ENCODE results near the gene TCF7L1. TPM values are rescaled to one million over a fixed set of nuclear protein-coding genes. Genes with fewer than 3 reads are reported as not detected.

Gene TCF7L1
- total and polyA plus RNA-seq, 2 of the 13 experiments (the other 11 are each of a cell fraction or from before 2014, with no cell fraction given) = 0.04 to 0.15 TPM

DNA sequence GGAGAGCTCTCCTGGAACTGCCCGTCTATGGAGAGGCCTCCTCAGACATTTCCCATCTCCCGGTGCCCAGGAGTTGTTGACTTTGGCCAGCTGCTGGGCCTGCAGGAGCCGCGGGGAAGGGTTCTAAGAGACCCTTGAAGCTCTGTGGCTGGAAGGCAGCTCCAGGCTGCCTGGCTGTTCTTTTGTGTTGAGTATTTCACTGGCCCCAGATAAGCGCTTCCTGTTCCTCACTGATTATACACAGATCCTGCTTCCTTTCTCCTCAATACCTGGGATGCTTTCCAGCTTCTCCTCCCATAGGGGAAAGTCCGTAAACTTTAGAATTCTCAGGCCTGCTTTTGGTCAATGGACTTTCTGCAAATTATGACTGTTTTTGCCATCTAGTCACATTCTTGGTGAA is 136.8 kb downstream of the TCF7L1 start:
- Histone ChIP-seq H3K9ac (ENCODE audit: insufficient read depth, low read depth, low read length) (no peak overlapping the region), H3K4me2 (ENCODE audit: low read depth, low read length) (peak overlapping the region; percentile 57), H4K20me1 (ENCODE audit: insufficient read depth, low read length) (no peaks in the 10 kb centered on the region; the same call in 1 of the 2 replicates), H3K79me2 (ENCODE audit: insufficient read depth, low read length) (no peaks in the 10 kb centered on the region), H3K27ac (ENCODE audit: extremely low read length, insufficient read depth, low read length) (no peak overlapping the region), H3K27me3 (ENCODE audit: control insufficient read depth in 1 of 2, insufficient read depth in 2 of 2, low read length in 2 of 2) (peaks cover 2 to 29% of the 10 kb centered on the region in 2 experiments; a peak in 4 of 5 replicates), H3K9me3 (ENCODE audit: low read length) (no peaks in the 10 kb centered on the region), H3K4me1 (ENCODE audit: insufficient read depth, low read length) (peaks cover 36% of the 10 kb centered on the region), H3K36me3 (replicated peaks in 1 of 2; ENCODE audit: control insufficient read depth in 1 of 2, insufficient read depth in 2 of 2, low read length in 2 of 2) (no peaks in the 10 kb centered on the region), H2AFZ (ENCODE audit: low read length) (no peak overlapping the region), H3K4me3 (replicated peaks in 1 of 3; ENCODE audit: insufficient read depth in 1 of 3, low read depth in 2 of 3, low read length in 3 of 3) (0 out of 6 replicates have a peak overlapping the region, but pooled peaks of 1 of the 3 experiments have one; percentile 23)
- in situ Hi-C loops (cut with HindIII; ENCODE audit: extremely low pct_ligation_motif_present, low pct_unique_long_range_greater_than_20kb) (no loop called here), intact Hi-C loops (cut with micrococcal nuclease; ENCODE audit: unreplicated experiment) (no loop called here)
- ATAC-seq = peak; percentile 54
- ChIA-PET POLR2A (no interaction called here), CTCF (ENCODE audit: low intra/inter-chr PET ratio, low total read pairs) (no interaction called here)
- 0% methylated on average over 6 of the region's 6 CpGs for WGBS (ENCODE audit: low lambda C conversion rate)
- peak; percentile 64 for DNase-seq (ENCODE audit: low spot score)
- peak; percentile 75 for FAIRE-seq
- BruUV-seq (replicated peaks) = no TSS peak
- TF ChIP-seq ZNF512B (CRISPR knock-in tag; IDR thresholded peaks at IDR 0.05; ENCODE audit: borderline replicate concordance) (no peak), HNF4G (IDR thresholded peaks at IDR 0.05; ENCODE audit: borderline replicate concordance, low read depth, low read length) (peak; percentile 38; the same call in 1 of the 2 replicates), HNF4G (CRISPR knock-in tag; IDR thresholded peaks at IDR 0.05; ENCODE audit: borderline replicate concordance, low read depth) (no peak), FOXP4 (CRISPR knock-in tag; IDR thresholded peaks at IDR 0.05) (peak; percentile 57; the same call in 1 of the 2 replicates), SP5 (CRISPR knock-in tag; IDR thresholded peaks at IDR 0.05; ENCODE audit: borderline replicate concordance, low read depth) (peak; percentile 82; the same call in 1 of the 2 replicates), ZNF75D (CRISPR knock-in tag; IDR thresholded peaks at IDR 0.05; ENCODE audit: borderline replicate concordance) (no peak), RXRB (CRISPR knock-in tag; IDR thresholded peaks at IDR 0.05; ENCODE audit: borderline replicate concordance) (peak; percentile 19; the same call in 1 of the 2 replicates), GABPA (IDR thresholded peaks at IDR 0.05; ENCODE audit: low read depth, low read length) (no peak), GABPA (CRISPR knock-in tag; IDR thresholded peaks at IDR 0.05; ENCODE audit: low read depth) (0 out of 2 replicates have a peak, but pooled peaks have one; percentile 24), ZEB1 (IDR thresholded peaks at IDR 0.05; ENCODE audit: insufficient replicate concordance, low read depth) (peak; percentile 45), ELF1 (CRISPR knock-in tag; IDR thresholded peaks at IDR 0.05) (0 out of 2 replicates have a peak, but pooled peaks have one; percentile 14), GFI1 (CRISPR knock-in tag; IDR thresholded peaks at IDR 0.05; ENCODE audit: borderline replicate concordance) (no peak), ETV5 (CRISPR knock-in tag; IDR thresholded peaks at IDR 0.05; ENCODE audit: borderline replicate concordance) (peak; percentile 73; the same call in 1 of the 2 replicates), ELF3 (CRISPR knock-in tag; IDR thresholded peaks at IDR 0.05) (peak; percentile 22; the same call in 1 of the 2 replicates), ZNF446 (CRISPR knock-in tag; IDR thresholded peaks at IDR 0.05) (no peak), HNF4A (CRISPR knock-in tag; IDR thresholded peaks at IDR 0.05) (peak; percentile 62; the same call in 1 of the 2 replicates), FOXA1 (IDR thresholded peaks at IDR 0.05) (no peak), FOXA1 (CRISPR knock-in tag; IDR thresholded peaks at IDR 0.05) (peak; percentile 21; the same call in 1 of the 2 replicates), HDAC1 (CRISPR knock-in tag; IDR thresholded peaks at IDR 0.05) (0 out of 2 replicates have a peak, but pooled peaks have one; percentile 24)
- TF ChIP-seq, protein P1, sequence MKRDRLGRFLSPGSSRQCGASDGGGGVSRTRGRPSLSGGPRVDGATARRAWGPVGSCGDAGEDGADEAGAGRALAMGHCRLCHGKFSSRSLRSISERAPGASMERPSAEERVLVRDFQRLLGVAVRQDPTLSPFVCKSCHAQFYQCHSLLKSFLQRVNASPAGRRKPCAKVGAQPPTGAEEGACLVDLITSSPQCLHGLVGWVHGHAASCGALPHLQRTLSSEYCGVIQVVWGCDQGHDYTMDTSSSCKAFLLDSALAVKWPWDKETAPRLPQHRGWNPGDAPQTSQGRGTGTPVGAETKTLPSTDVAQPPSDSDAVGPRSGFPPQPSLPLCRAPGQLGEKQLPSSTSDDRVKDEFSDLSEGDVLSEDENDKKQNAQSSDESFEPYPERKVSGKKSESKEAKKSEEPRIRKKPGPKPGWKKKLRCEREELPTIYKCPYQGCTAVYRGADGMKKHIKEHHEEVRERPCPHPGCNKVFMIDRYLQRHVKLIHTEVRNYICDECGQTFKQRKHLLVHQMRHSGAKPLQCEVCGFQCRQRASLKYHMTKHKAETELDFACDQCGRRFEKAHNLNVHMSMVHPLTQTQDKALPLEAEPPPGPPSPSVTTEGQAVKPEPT (CRISPR knock-in tag; IDR thresholded peaks at IDR 0.05; ENCODE audit: low read depth) = no peak

All from HepG2 (cell line).